Stimulated activated CD8-positive, alpha-beta memory T cell treated with anti-CD3 and anti-CD28 coated beads, Interleukin-2, amount 100 ng/mL, for 1 hour (primary cell): ENCODE measurements around the gene MTCH2.

Source experiments
- DNase-seq, 2 donors: peaks; one replicate each; pipeline ENCODE4 v3.0.0-alpha.2; 2020; ENCODE audit warnings: low read depth in 2 of 2

The MTCH2 gene

DNA sequence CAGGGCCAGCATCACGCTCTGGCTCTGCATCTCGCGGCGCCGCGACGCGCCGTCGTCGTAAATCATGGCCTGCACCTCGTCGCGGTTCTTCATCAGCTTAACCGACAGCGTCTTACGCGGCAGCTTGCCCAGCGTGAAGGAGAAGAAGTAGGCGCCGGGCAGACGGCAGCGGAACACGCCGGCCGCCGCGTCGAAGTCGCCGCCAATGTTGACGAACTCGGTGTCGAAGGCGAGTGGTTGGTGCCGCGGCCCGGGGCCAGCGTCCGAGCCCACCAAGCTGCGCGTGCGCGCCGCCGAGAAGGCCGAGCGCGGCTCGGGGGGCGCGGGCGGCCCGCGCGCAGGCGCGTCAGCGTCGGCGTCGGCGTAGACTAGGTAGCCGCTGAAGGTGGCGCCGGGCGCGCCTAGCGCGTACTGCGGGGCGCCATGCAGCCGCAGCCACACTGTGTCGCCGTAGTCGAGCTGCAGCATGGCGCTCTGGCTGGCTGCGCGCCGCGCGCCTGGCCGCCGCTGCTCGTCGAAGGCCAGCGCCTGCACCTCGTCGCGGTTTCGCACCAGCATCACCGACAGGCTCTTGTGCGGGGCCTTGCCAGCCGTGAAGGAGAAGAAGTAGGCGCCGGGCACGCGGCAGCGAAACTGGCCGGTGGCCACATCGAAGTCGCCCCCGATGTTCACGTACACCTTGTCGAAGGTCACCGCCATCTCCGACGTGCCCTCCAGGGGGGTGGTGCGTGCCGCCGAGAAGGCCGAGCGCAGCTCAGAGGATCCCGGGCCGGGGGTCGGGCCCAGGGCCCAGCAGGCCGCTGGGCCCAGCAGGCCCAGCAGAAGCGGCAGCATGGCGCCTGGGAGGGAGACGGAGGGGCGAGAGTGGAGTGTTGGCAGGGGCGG lies 52.1 kb downstream of the MTCH2 start:
- no peak for DNase-seq

DNA sequence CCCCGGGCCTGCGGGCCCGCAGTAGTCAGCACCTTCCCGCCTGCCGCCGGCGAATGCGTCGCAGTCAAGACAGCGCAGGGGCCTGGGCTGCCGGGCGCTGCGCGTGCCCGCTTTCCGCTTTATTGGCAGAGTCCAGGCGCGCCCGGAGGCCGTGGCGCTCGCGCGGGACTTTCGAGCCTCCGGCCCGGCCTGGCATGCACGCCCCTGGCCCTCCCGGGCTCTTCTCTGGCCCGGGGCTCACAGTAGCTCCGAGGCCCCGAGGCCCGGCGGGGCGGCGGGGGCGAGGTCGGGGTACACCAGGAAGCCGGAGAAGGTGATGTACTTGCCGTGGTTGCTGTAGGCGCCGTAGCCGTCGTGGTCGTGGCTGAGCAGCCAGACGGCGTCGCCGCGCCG lies 52.8 kb downstream of the MTCH2 start:
- no peak for DNase-seq

DNA sequence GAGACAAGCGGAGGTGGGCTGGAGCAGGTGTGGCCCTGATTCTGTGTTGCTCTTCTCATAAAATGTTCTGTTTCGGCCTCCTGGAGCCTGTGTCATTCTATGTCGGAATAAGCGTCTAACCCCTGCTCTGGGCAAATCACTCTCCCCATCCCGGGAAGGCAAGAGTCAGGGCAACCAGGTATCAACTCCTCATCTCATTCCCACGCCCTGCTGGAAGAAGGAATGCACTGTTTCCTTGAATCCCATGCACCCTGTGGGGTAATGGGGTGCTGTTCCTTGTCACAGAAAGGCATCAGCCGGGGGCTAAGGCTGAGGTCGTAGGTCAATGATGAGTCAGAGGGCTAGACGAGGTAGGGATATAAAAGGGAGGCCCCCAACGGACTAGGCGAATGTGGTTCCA lies 53.2 kb downstream of the MTCH2 start:
- DNase-seq, result no peak

DNA sequence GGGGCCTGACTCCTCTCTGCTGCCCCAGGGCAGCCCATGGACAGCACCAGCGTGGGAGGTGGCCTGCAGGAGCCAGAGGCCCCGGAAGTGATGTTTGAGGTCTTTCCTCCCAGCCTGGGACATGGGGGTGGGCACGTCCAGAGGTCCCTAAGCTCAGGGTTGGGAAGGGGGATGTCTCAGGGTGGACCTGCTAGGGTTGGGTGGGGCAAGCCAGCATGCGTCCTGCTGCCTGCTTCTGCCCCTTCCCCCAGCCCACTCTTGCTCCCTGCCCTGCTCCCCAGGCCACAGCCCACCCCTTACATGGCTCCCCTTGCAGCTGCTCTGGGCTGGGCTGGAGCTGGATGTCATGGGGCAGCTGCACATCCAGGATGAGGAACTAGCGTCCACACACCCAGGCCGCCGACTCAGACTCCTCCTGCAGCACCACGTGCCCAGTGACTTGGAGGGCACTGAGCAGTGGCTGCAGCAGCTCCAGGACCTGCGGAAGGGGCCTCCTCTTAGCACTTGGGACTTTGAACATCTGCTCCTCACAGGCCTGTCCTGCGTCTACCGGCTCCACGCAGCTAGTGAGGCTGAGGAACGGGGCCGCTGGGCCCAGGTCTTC lies 54.5 kb downstream of the MTCH2 start:
- DNase-seq, result no peak

DNA sequence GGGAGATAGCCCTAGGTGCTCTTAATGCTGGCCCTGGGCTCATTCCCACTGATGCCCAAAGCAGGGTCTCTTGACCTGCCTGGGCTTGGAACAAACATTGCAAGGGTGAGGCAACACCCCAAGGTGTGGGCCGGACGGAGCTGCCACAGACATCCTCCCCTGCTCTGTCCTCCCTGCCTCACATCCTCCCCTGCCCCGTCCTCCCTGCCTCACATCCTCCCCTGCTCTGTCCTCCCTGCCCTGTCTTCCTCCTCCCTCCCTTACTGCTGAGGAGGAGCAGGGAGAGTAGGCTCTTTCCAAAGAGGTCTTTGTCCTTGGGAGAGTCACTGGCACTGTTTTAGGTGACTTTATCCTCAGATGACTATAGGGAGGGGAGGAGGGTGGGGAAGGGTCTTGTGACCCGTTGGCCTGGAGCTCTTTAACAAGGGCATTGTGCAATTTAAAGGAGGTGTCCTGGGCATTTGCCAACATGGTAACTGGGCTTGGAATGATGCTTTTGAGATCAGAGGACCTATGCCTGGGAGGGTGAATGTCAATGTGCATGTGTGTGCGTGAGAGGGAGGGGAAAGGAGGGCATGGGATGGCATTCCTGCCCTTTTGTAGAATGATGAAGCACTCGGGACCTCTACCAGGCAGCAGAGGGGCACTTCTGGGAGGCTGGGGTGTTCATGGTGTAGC lies 55.2 kb downstream of the MTCH2 start:
- no peak for DNase-seq

DNA sequence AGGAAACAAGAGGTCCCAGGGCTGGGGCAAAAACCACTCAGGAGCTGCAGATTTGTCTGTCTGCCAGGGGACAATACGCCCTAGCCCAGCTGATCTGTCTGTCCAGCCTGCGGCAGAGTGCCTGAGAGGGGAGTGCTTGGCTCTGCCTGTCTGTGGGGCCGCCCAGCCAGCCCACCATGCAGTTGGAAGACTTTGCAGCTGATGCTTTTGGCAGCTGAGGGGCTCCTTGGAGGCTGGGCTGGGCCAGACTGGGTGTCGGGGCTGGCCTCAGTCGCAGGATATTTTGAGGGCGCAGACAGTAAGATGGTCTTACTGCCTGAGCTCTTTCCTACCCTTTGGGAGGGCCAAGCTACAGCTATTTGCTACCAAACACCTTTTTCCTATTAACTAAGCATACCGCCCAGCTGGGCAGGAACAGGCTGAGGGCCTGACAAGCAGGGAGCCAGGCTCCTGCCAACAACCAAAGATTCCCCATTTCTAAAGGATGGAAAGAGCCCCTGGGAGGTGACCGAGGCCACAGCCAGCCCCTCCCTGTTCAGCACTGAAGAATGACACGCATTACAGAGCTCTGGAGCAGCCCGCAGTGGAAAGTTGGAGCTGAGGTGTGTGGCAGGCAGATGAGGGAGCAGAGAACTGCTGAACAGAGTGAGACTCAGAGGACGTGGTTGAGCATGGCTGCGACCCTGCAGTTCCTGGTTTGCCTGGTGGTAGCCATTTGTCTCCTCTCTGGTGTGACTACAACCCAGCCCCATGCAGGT lies 56.1 kb downstream of the MTCH2 start, which contains the start of gene FAM180B:
Gene FAM180B (plus strand): TSS at position 581 of the 758 bp plus-strand sequence. CDS start 91 bp downstream, at position 672.
- no peak for DNase-seq

DNA sequence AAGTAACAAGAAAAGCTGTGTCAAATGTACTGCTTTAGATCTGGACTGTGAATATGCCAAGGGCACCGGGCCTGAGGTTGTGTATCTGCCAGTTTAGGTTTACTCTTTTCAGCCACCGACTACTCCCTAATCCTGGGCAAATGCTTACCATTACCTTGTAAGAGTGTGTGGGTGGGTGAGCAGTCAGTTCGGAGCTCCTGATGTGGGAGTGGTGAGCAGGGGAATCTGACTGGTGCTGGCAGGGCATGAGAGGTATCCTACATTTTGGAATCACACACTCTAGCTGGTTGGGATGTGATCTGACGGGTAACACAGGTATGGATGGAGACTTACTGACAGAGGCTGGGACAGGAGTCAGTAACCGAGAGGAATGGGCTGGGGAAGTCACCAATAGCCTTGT lies 58.5 kb downstream of the MTCH2 start:
- no peak for DNase-seq

DNA sequence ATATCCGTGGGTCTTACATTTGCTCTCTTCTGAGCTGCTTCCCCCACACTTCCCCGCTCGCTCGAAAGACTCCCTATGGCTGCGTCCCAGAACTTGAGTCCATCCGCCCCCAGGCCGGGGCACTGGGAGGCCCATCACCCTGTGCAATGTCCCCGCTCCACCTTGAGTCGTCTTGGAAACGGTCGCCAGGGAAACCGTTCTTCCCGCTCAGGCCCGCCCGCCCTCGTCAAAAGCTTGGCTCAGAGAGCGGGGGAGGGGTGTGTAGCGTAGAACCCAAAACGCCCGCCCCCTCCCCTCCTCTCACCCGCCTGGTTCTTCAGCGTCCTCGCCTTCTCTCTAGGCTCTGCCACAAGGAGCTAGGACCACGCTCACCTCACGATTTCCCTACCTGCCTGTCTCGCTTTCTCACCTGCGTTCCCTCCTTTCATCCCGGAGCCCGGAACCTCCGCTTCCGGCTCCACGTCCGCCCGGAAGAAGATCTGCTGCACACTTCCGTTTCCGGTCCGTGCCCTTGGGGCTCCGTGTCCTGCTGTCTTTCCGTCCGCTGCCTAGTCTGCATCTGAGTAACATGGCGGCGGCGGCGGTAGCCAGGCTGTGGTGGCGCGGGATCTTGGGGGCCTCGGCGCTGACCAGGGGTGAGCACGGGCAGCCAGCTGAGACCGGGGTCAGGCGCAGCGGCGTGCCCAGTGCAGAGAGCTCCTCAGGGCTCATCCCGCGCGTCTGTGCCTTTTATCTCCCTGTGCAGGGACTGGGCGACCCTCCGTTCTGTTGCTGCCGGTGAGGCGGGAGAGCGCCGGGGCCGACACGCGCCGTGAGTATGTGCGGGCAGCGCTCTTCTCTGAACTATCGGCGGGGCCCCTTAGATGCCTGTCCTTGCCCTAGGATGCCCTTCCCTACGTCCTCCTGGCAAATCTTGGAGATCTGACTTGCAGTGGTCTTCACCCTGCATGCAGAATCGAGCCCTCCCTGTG lies 63.5 kb downstream of the MTCH2 start, which contains the start of the genes KBTBD4 and NDUFS3:
Gene KBTBD4 (minus strand): TSS at position 447 of the 971 bp plus-strand sequence. CDS start 19 bp downstream, at position 428.
Gene NDUFS3 (plus strand): TSS at position 551 of the 971 bp plus-strand sequence. CDS start 18 bp downstream, at position 569.
- peak; percentile 74 to 75 for DNase-seq

DNA sequence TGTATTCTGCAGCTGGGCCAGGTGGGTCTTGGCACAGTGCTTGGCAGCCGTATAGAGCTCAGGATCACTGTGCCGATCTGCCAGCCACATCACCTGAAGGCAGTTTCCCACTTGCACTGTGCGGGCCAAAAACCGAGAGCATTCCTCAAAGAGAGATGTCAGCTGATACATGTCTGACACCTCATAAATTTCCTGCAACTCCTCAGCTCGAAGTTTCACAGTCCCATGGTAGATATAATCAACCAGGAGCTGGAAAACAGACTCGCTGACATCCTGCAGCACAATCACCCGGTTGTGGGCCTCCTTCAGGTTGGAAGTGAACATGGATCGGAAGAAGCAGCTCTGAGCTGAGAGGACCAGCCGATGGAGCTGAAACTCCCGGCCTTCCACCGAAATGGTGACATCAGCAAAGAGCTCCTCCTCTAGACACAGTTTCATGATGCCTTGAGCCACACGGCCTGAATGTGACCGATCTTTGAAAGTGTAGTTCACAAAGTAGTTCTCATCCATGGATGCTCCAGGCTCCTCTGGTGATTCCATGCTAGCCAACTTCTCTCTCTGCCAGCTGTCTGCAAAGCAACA lies 64.8 kb downstream of the MTCH2 start:
- no peak for DNase-seq

DNA sequence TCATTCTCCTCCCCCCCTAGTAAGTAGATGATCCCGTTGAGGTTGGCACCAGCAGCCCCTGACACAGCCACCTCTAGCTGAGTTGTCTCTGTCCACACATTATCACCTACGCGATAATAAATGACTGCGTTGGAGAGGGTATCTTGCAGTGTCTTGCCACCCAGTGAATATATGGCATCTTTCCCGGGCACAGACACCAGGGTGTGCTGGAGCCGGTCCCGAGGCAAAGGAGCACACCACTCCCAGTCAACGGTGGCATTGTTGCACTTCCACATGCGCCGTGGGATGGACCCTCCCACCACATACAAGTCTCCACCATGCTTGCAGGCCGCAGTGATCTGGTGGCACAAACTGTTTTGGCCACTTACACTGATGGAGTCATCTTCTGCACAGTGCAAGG lies 69.0 kb downstream of the MTCH2 start:
- DNase-seq, result no peak

DNA sequence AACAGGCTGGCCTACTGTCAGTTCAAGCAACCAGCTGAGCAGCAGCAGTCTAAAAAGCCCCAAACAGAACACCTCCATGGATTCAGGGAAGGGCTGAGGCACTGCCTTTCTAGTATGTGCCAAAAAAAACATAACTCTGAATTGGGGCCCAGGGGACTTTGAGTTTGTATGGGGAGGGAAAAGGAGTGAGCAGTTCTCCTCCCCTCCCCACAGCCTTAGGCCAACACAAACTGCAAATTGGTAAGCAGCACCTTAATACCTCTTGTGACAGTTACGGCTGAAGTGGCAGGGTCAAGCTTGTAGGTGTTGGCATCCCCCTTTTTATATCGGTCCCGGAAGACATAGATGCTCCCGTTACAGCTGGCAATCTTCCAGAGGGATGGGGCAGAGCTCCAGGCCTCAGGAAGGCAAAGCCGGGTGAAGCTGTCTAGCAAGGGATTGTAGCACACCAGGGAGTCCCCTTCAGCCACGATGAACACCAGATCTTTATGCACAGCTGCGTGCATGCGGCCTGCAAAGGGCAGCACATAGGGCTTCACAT lies 69.6 kb downstream of the MTCH2 start:
- no peak for DNase-seq

DNA sequence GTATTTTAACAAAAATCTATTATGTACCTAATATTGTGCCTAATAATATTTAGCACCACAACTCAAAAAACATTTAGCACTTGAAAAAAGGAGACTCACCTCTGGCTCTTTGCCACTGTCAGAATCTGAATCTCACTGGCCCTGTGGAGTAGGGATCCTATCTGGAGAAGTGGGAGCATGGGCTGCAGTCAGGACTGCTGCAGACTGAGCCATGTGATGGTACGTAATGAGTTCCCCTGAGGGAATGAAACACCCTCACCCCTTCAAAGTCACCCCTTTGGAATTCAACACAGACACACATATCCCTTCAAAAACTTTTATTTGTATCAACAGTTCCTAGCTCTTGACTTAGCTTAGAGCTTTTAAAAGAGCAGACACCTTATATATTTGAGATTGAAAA lies 70.5 kb downstream of the MTCH2 start:
- no peak for DNase-seq

DNA sequence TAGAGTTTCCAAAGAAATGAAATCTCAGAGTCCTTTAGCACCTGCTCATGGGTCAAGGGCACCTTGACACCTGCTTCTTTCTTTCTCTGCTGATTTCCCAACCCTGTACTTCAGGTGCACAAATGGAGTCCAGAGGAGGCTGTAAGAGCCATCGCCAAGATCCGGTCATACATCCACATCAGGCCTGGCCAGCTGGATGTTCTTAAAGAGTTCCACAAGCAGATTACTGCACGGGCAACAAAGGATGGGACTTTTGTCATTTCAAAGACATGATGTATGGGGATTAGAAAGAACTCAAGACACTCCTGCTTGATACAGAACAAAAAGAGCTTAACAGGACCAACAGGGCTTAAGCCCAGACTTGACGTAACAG lies 71.0 kb downstream of the MTCH2 start:
- no peak for DNase-seq

DNA sequence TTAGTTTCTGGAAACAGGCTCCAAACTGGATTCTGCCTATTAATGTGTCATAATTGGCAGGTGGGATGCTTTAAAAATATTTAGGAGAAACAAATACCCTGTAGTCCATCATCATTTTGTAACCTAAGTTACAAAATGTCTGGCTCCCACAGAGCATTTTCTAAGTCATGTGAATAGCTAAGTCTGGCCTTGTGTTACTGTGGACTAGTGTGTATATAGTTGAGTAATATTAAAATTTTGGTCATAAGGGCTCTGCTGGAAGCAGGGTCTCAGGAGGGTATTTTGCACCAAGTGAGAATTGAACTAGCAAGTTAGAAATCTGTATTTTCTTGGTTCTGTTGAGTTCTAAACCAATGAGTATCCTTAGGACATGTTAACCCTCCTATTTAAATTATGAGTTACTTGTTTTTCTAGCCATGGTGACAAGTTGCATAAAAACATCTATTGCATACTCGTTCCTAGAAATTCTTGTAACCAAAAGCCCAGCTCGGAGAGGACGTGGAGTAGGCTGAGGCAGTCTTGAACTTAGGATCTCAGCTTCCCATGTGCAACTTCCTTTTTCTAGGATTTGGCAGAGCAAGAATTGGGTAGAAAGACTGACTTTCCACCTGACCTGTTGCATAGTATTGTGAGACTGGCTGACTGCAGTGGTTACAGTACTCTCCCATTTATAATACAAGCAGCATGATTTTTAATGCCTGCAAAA lies 71.6 kb downstream of the MTCH2 start:
- no peak for DNase-seq

DNA sequence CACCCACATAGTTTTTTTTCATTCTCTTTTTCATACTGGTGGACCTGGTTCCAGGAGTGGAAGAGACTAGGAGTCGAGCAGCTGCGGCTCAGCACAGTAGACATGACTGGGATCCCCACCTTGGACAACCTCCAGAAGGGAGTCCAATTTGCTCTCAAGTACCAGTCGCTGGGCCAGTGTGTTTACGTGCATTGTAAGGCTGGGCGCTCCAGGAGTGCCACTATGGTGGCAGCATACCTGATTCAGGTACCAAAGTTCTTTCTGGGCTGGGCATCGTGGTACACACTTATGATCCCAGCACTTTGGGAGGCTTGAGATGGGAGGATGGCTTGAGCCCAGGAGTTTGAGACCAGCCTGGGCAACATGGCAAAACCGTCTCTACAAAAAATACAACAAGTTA lies 72.7 kb downstream of the MTCH2 start:
- DNase-seq, result no peak
